PC-9 (cell line): ENCODE data around the gene GLRA1. TPM values are rescaled to one million over a fixed set of nuclear protein-coding genes. Genes with fewer than 3 reads are reported as not detected.
A peak's percentile ranks its signal among the peaks of the same experiment; 100 is the strongest.

Source experiments
- BruUV-seq: library from RNA; stranded (reverse); fragments of 400-500 nt; replicated peaks from 2 replicates; lab custom pipeline; 2021; lab: Mats Ljungman, UMichigan
- CTCF ChIA-PET: fragments of 300-600 bp; sonication (Branson Sonifier 250); formaldehyde crosslinking; loops from one replicate; lab custom pipeline; 2022; ENCODE audit warnings: antibody characterized with exemption; lab: Charles Lee
- POLR2A ChIA-PET: fragments of 300-600 bp; sonication (Branson Sonifier 250); formaldehyde crosslinking; loops from one replicate; lab custom pipeline; 2022; ENCODE audit warnings: antibody characterized with exemption; ENCODE audit not compliant: unreplicated experiment; lab: Charles Lee
- DNase-seq, 2 experiments: peaks; one replicate each; pipeline versions ENCODE4 v3.0.0 to v3.0.0-alpha.2; 2015 to 2022; ENCODE audit warnings: mixed read lengths in 1 of 2
- H2AFZ ChIP-seq: fragments of 200-600 bp; sonication (generic); 2 replicates; pipeline ENCODE4 v1.8.1; 2017; ENCODE audit warnings: antibody characterized with exemption
- H3F3A ChIP-seq: fragments of 200-600 bp; sonication (generic); 2 replicates; pipeline ENCODE4 v1.8.1; 2017; ENCODE audit warnings: antibody characterized with exemption, mild to moderate bottlenecking, low read depth; ENCODE audit not compliant: insufficient read depth
- H3K27ac ChIP-seq: fragments of 200-600 bp; sonication (generic); 2 replicates; pipeline ENCODE4 v1.6.1; 2016; ENCODE audit warnings: mixed run types
- H3K27me3 ChIP-seq: fragments of 200-600 bp; sonication (generic); 2 replicates; pipeline ENCODE4 v1.6.1; 2016; ENCODE audit warnings: low read depth, mixed run types; ENCODE audit not compliant: insufficient read depth
- H3K36me3 ChIP-seq: fragments of 200-600 bp; sonication (generic); 2 replicates; pipeline ENCODE4 v1.6.1; 2016; ENCODE audit warnings: low read depth, mixed run types
- H3K4me1 ChIP-seq: fragments of 200-600 bp; sonication (generic); replicated peaks from 2 replicates; pipeline ENCODE4 v1.6.1; 2016; ENCODE audit warnings: mixed run types; ENCODE audit not compliant: insufficient read depth
- H3K4me2 ChIP-seq: fragments of 200-600 bp; sonication (generic); 2 replicates; pipeline ENCODE4 v1.6.1; 2017; ENCODE audit warnings: mixed run types
- H3K4me3 ChIP-seq: fragments of 200-600 bp; sonication (generic); 2 replicates; pipeline ENCODE4 v1.6.1; 2016; ENCODE audit warnings: mixed run types
- H3K79me2 ChIP-seq: fragments of 200-600 bp; sonication (generic); 2 replicates; pipeline ENCODE4 v1.6.1; 2017; ENCODE audit warnings: low read depth, mixed run types
- H3K9me2 ChIP-seq: fragments of 200-600 bp; sonication (generic); 2 replicates; pipeline ENCODE4 v1.8.1; 2017; ENCODE audit warnings: mild to moderate bottlenecking; ENCODE audit not compliant: insufficient read depth
- H3K9me3 ChIP-seq: fragments of 200-600 bp; sonication (generic); 2 replicates; pipeline ENCODE4 v1.8.1; 2016; ENCODE audit warnings: low read depth; ENCODE audit not compliant: insufficient read depth
- H4K20me1 ChIP-seq: fragments of 200-600 bp; sonication (generic); 2 replicates; pipeline ENCODE4 v1.8.1; 2017; ENCODE audit not compliant: insufficient read depth
- CTCF ChIP-seq: fragments of 200-600 bp; sonication (generic); conservative IDR thresholded peaks from 2 replicates; pipeline ENCODE4 v1.6.1; 2017; ENCODE audit warnings: mixed run types, antibody characterized with exemption, mild to moderate bottlenecking, moderate library complexity
- EZH2 ChIP-seq: fragments of 200-600 bp; sonication (generic); IDR thresholded peaks from 2 replicates; pipeline ENCODE4 v1.8.0; 2017; ENCODE audit warnings: antibody characterized with exemption, low read depth
- intact Hi-C: fragments of 100-400 bp; cut with micrococcal nuclease; formaldehyde crosslinking; loops from one replicate; pipeline ENCODE4 v1.10.0; 2022; ENCODE audit not compliant: unreplicated experiment
- total RNA-seq: library from RNA; stranded (reverse); gene quantifications from 2 replicates; pipeline ENCODE4 v1.2.3, GENCODE V29; 2021

Gene GLRA1
- total RNA-seq, 1 experiment from 2014 or later = not detected

- Histone ChIP-seq H3K4me1 (peaks cover 34% of the 10 kb centered on the region), H3K4me3 (peak overlapping the region; percentile 92), H2AFZ (no peak overlapping the region), H3K4me2 (peak overlapping the region; percentile 94), H3K36me3 (peaks cover 35% of the 10 kb centered on the region), H4K20me1 (peaks cover 68% of the 10 kb centered on the region), H3K9me2 (no peaks in the 10 kb centered on the region), H3K27ac (no peak overlapping the region), H3F3A (no peaks in the 10 kb centered on the region; the same call in 1 of the 2 replicates), H3K9me3 (no peaks in the 10 kb centered on the region), H3K79me2 (peaks cover 81% of the 10 kb centered on the region), H3K27me3 (no peaks in the 10 kb centered on the region)
- POLR2A ChIA-PET = no interaction called here
- no peak for DNase-seq
- intact Hi-C loops = loop anchor here (2.0 to 5.0 kb wide), 4 partner anchors 15 to 697 kb away; partner anchors contain the start of genes GM2A and SLC36A1
- no TSS peak for BruUV-seq
- CTCF ChIA-PET = no interaction called here
- no peak for TF ChIP-seq EZH2
- TF ChIP-seq CTCF = no peak
Observed at GRCh38 chr5:151773951-151774350, 150.7 kb downstream of the GLRA1 start.

- H4K20me1 ChIP-seq = peaks cover 58% of the 10 kb centered on the region
- DNase-seq = no peak
- peak overlapping the region; percentile 94 for H3K4me2 ChIP-seq
- H3K9me2 ChIP-seq = no peaks in the 10 kb centered on the region
- H3K4me1 ChIP-seq = peaks cover 34% of the 10 kb centered on the region
- intact Hi-C loops = loop anchor here (5.0 kb wide), 3 partner anchors 326 to 696 kb away; partner anchors contain the start of genes GM2A and SLC36A1
- no peaks in the 10 kb centered on the region; the same call in 1 of the 2 replicates for H3F3A ChIP-seq
- H3K27ac ChIP-seq = peak overlapping the region; percentile 66; the same call in 1 of the 2 replicates
- H3K27me3 ChIP-seq = no peaks in the 10 kb centered on the region
- peak overlapping the region; percentile 92 for H3K4me3 ChIP-seq
- peaks cover 72% of the 10 kb centered on the region for H3K79me2 ChIP-seq
- H3K36me3 ChIP-seq = peaks cover 28% of the 10 kb centered on the region
- no peak for TF ChIP-seq EZH2
- TF ChIP-seq CTCF = no peak
- CTCF ChIA-PET = no interaction called here
- POLR2A ChIA-PET = interaction anchor here (0.7 kb wide), 2 partner anchors 12 to 521 kb away, joined by 3 to 4 read pairs; no protein-coding TSS in a partner anchor
- BruUV-seq = TSS peak; percentile 49
- H2AFZ ChIP-seq = no peak overlapping the region
- no peaks in the 10 kb centered on the region for H3K9me3 ChIP-seq
Observed at GRCh38 chr5:151772846-151773561, 151.6 kb downstream of the GLRA1 start.

Other genes starting within 250 kb of the GLRA1 start
- gene SPARC, start 237.9 kb downstream of the GLRA1 start, total RNA-seq = 68.7 and 84.1 TPM in 2 replicates
- gene ATOX1, start 166.2 kb downstream of the GLRA1 start, total RNA-seq = 175 and 201 TPM in 2 replicates
- 203 and 254 TPM in 2 replicates for gene G3BP1, start 152.9 kb downstream of the GLRA1 start, total RNA-seq